ENCODE data around the gene SEC14L1.
A peak's percentile ranks its signal among the peaks of the same experiment; 100 is the strongest.
"Not testable (repeated sequence)": the region's sequence is repeated elsewhere in the genome, so short reads cannot be mapped to it uniquely, and the experiment has no call there.

Gene SEC14L1

GRCh38 chr17:77144227-77144626, 3.5 kb downstream of the SEC14L1 start:
- no peak for DNase-seq

- no peak for DNase-seq
Measured at GRCh38 chr17:77145224-77145611, 4.4 kb downstream of the SEC14L1 start.

DNA sequence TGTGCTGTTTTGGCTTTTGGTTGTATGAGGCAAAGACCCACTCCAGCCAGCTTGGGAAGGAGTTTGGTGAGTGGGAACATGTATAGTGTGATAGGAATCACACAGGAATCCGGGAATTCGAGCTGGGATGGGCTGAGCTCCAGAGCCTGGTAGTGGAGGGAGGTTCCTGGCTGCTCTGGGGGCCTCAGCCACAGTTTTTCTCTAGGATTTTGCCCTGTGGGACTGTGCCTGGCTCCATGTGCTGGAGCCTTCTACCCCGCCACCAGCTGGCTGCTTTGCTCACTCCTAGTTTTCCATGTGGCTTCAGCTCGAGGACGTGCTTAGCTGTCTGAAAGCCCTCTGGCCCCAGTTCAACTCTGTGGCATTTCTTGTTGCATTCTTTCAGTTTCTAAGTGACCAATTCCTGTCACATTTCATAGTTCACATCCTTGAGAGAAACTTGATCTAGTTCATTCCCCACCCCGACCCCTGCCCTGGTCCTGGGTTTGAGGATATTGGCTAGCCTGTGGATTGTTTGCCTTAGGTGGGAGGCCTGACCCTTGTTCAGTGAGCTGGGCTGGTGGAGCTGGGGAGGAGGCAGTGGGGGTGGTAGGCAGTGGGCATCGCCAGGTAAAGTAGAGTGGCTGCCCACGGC, 5.0 kb downstream of the SEC14L1 start:
- no peak for DNase-seq

DNA sequence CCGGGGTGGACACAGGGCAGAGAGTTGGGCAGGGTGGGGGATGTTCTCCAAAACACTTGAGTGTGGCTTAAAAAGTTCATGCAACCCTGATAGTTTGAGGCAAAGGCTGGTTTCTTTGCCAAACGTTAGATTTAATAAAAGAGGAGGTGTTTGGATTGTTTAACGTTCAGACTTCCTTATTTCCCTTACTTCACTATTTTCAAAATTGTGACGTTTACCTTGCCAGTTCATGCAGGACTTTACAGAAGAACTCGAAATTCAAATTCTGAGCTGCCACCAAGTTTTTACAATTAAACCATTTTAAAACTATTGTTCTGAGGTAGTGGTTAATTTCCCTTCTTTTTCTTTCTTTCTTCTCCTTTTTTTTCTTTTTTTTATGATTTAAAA, 5.5 kb downstream of the SEC14L1 start:
- no peak for DNase-seq

DNA sequence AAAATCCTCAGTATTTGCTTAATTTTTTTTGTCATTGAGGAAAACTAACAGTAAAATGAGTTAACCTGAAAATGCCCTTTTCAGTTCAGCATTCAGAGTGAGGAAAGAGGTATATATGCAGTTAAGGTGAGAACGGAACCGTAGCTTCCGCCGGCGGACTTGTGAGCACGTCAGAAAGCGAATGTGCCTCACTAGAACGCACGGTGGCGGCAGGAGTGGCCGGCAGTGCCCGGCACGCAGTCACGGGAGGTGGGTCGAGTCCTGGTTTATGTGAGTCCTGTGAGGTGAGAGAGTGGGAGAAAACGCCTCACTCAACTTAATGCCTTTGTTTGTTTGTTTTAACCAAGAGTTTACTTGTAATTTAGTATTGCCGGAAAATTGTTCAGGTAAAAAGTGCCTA, 6.1 kb downstream of the SEC14L1 start:
- DNase-seq, result no peak

DNA sequence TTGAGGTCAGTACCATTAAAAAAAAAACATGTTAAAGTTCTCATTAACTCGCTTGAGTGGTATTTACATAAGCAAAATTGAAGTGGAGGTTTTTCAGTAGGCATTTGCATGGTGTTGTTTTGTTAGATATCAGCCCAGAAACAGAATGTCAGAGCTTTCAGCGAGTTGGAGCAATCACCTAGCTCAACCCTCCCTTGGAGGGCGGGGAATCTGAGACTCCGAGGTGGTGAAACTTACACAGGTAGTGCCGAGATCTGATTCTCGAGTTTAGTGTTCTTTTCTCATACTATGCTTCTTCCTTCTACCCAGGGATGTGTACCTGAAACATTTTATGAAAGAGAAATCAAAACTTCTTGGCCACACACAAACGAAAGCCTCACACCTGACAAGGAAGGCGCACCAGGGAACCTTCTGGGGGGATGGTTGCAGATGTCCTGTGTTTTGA, 6.6 kb downstream of the SEC14L1 start:
- DNase-seq, result no peak

- no peak for DNase-seq
Measured at GRCh38 chr17:77148077-77148939, 7.5 kb downstream of the SEC14L1 start.

- DNase-seq, result no peak
Measured at GRCh38 chr17:77148940-77149510, 8.3 kb downstream of the SEC14L1 start.

GRCh38 chr17:77150196-77150595, 9.4 kb downstream of the SEC14L1 start:
- no peak for DNase-seq

DNA sequence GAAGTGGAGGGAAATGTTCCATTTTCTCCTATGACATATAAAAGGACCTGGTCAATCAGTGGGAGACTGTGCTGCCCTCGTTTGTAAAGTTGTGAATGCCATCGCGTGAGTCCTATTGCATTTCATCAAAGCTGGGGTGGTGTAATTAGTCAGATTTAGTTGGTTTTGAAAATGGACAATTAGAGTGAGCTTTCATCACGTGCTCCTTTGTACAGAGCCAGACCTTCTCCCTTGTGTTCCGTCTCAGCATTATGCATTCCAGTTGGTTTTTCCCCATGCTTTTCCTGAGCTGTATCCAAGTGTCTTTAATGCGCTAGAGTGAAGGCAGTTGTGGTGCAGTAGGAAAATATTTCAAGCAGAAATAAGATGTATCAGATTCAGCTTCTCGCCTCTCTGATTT, 10.4 kb downstream of the SEC14L1 start:
- no peak for DNase-seq

DNA sequence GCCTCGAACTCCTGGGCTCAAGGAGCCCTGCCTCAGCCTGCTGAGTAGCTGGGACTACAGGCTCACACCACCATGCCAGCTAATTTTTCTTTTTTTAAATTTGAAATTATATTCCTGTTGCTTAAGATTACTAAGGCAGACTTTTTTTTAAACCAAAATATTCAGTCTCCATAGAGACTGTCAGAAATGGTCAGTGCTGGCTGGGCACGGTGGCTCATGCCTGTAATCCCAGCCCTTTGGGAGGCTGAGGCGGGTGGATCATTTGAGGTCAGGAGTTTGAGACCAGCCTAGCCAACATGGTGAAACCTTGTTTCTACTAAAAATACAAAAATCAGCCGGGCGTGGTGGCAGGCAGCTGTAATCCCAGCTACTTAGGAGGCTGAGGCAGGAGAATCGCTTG, 11.3 kb downstream of the SEC14L1 start:
- not testable (repeated sequence) for DNase-seq

- no peak for DNase-seq
Measured at GRCh38 chr17:77153472-77153871, 12.7 kb downstream of the SEC14L1 start.

DNA sequence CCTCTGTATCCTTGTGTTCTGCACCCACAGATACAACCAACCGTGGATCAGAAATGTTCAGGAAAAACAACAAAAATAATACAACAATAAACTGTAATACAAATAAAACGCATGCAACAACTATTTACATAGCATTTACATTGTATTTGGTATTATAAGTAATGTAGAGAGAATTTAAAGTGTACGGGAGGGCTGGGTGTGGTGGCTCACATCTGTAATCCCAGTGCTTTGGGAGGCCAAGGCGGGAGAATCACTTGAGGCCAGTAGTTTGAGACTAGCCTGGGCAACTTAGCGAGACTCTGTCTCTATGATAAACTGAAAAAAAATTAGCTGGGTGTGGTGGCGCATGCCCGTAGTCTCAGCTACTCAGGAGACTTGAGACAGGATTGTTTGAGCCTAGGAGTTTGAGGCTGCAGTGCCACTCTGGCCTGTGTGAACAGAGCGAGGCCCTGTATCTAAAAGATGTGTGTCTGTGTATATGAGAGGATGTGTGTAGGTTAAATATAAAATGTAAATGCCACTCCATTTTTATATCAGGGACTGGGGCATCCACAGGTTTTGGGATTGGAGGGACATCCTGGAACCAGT, 13.3 kb downstream of the SEC14L1 start:
- no peak for DNase-seq

DNA sequence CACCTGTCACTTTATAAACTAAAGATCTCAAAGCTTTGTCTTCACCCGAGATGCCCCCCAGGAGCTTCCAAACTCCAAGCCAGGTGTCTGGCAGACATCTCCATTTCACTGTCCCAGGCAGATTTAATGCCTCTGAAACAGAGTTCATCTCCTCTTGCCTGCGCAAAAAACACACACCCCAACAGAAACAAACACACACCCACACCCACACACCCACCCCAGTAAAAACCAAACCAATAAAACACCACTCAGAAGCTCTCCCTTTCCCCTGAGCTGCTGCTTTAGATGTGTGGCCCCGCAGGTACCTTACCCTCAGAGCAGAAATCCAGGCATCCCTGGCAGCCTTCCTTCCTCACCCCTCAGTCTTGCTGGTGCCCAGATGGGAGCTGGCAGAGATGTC, 14.4 kb downstream of the SEC14L1 start:
- no peak for DNase-seq

DNA sequence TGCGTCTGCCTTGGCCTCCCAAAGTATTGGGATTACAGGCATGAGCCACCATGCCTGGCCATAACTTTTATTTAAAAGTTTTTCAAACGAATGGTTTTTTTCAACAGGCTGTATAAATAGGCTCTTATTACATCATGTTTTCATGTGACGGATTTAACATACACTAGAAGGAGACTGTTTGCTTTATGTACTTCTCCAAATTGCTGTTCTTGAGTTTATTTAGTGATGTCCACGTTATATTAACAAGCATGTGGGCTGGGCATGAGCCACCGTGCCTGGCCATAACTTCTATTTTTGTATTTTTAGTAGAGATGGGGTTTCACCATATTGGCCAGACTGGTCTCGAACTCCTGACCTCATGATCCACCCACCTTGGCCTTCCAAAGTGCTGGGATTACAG, 17.0 kb downstream of the SEC14L1 start:
- DNase-seq, result not testable (repeated sequence)

GRCh38 chr17:77160091-77160874, 19.5 kb downstream of the SEC14L1 start:
- no peak for DNase-seq

DNA sequence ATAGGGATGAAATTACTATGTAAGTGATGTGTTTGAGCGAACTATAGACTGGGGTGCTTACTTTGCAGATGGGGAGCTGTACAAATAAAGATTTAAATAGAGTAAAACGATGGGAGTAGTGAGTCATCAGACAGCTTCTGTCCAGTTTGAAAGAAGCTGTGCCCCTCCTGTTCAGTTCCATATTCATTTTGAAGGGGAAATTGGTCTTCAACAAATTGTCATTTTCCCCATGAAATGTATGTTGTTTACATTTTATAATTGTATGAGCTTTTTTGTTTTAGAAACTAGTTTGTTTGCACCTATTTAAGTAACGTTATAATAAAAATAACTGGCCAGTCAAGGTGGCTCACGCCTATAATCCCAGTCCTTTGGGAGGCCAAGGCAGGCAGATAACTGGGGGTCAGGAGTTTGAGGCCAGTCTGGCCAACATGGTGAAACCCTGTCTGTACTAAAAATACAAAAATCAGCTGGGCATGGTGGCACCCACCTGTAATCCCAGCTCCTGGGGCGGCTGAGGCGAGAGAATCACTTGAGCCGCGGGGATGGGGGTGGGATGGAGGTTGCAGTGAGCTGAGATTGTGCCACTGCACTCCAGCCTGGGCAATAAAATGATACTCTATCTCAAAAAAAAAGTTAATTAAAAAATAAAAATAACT, 20.2 kb downstream of the SEC14L1 start:
- DNase-seq, result no peak

DNA sequence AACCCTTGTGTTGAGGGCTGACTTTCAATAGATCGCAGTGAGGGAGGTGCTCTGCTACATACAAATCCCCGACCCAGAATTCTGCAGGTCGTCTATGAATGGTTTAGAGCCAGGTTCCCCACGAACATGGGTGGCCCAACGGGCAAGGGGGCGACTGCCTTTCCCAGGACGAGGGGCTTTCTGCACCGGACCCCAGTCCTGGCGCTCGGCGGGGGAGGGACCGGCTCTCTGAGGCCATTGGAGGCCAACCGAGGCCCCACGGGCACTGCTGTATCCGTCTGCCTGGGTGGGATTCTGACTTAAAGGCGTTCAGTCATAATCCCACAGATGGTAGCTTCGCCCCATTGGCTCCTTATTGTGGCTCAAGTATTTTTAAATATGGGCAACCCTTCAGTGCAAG, 21.2 kb downstream of the SEC14L1 start:
- no peak for DNase-seq

DNA sequence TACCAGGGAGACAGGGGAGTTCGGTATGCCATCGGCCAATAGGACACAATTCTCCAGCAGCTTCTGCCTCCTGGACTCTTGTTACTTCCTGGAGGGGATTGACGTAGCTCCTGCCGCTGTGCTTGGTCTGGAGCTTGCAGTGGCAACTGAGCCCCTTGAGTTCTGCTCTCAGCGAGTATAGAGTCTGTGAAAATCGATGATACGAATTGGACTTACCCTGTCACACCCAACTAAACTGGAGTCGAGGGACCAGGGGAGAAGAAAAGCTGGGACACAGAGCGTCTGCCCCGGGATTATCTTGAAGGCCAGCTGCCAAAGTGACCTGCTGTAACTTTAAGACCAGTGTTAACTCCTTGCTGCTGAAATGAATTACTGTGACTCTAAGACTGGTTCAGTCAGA, 22.2 kb downstream of the SEC14L1 start:
- no peak for DNase-seq

GRCh38 chr17:77163511-77164280, 22.9 kb downstream of the SEC14L1 start:
- no peak for DNase-seq

GRCh38 chr17:77164483-77165091, 23.8 kb downstream of the SEC14L1 start:
- peak; percentile 12 for DNase-seq
